OCI-LY7 (cell line): ENCODE data around the gene GUCA1C. TPM values are rescaled to one million over a fixed set of nuclear protein-coding genes. Genes with fewer than 3 reads are reported as not detected.

Experiments used
- BruUV-seq: library from RNA; stranded (reverse); fragments of 400-500 nt; replicated peaks from 2 replicates; lab custom pipeline; 2021; lab: Mats Ljungman, UMichigan
- CTCF ChIA-PET: fragments of 300-600 bp; sonication (Branson Sonifier 250); formaldehyde crosslinking; loops from one replicate; lab custom pipeline; 2022; ENCODE audit warnings: antibody characterized with exemption; ENCODE audit not compliant: unreplicated experiment; lab: Charles Lee
- POLR2A ChIA-PET: fragments of 300-600 bp; sonication (Branson Sonifier 250); formaldehyde crosslinking; loops from one replicate; lab custom pipeline; 2022; ENCODE audit warnings: antibody characterized with exemption; lab: Charles Lee
- DNase-seq: peaks from one replicate; pipeline ENCODE4 v3.0.0-alpha.2; 2015; ENCODE audit warnings: low spot score
- H2AFZ ChIP-seq: fragments of 200-600 bp; sonication (generic), shearing (Covaris generic); 2 replicates; pipeline ENCODE4 v1.6.1; 2014; ENCODE audit warnings: mild to moderate bottlenecking, antibody characterized with exemption, low read length, moderate library complexity
- H3K27ac ChIP-seq: fragments of 200-600 bp; sonication (generic); 2 replicates; pipeline ENCODE4 v1.5.1; 2014; ENCODE audit warnings: mixed run types, low read depth, mild to moderate bottlenecking, moderate library complexity, low read length, inconsistent platforms; ENCODE audit not compliant: poor library complexity, severe bottlenecking
- H3K36me3 ChIP-seq: fragments of 200-600 bp; sonication (generic); 2 replicates; pipeline ENCODE4 v1.6.1; 2014; ENCODE audit warnings: mild to moderate bottlenecking, antibody characterized with exemption, low read length, moderate library complexity, mixed read lengths; ENCODE audit not compliant: insufficient read depth
- H3K4me1 ChIP-seq: fragments of 200-600 bp; sonication (generic); 2 replicates; pipeline ENCODE4 v1.5.1; 2014; ENCODE audit warnings: mild to moderate bottlenecking, low read length; ENCODE audit not compliant: insufficient read depth, poor library complexity, severe bottlenecking
- H3K4me2 ChIP-seq: fragments of 200-600 bp; sonication (generic); 2 replicates; pipeline ENCODE4 v1.6.1; 2014; ENCODE audit warnings: mild to moderate bottlenecking, low read length
- H3K4me3 ChIP-seq: fragments of 200-600 bp; sonication (generic); 2 replicates; pipeline ENCODE4 v1.5.1; 2014; ENCODE audit warnings: mild to moderate bottlenecking, low read depth, low read length; ENCODE audit not compliant: poor library complexity, severe bottlenecking
- H3K79me2 ChIP-seq: fragments of 200-600 bp; sonication (generic); 2 replicates; pipeline ENCODE4 v1.6.1; 2016; ENCODE audit warnings: low read depth, mild to moderate bottlenecking, low read length, moderate library complexity, mixed read lengths; ENCODE audit not compliant: insufficient read depth
- H3K9me2 ChIP-seq: fragments of 200-600 bp; sonication (generic); 2 replicates; pipeline ENCODE4 v1.6.1; 2016; ENCODE audit warnings: mild to moderate bottlenecking, low read length, mixed read lengths; ENCODE audit not compliant: insufficient read depth
- H3K9me3 ChIP-seq: fragments of 200-600 bp; sonication (generic); 2 replicates; pipeline ENCODE4 v1.6.1; 2014; ENCODE audit warnings: mild to moderate bottlenecking, mixed run types, low read length, mixed read lengths
- H4K20me1 ChIP-seq: fragments of 200-600 bp; sonication (generic); 2 replicates; pipeline ENCODE4 v1.6.1; 2014; ENCODE audit warnings: mild to moderate bottlenecking, antibody characterized with exemption, low read length, moderate library complexity, mixed read lengths; ENCODE audit not compliant: insufficient read depth
- EZH2phosphoT487 ChIP-seq: fragments of 200-600 bp; sonication (generic); IDR thresholded peaks from 2 replicates; pipeline ENCODE4 v1.6.1; 2018; ENCODE audit warnings: low read depth, borderline replicate concordance, mild to moderate bottlenecking, mixed run types, antibody characterized with exemption, low read length, moderate library complexity, mixed read lengths
- intact Hi-C: fragments of 100-400 bp; cut with micrococcal nuclease; formaldehyde crosslinking; loops from one replicate; pipeline ENCODE4 v1.10.0; 2022; ENCODE audit not compliant: unreplicated experiment
- total RNA-seq, 2 experiments: library from RNA; depleted of rRNA in 1 of 2; stranded (reverse); fragments of >200 nt in 1 of 2; shearing (Covaris generic) in 1 of 2; gene quantifications; 2 replicates each; pipeline ENCODE4 v1.2.3, GENCODE V29; 2014 to 2022
- TF ChIP-seq, protein P1 (sequence below): fragments of 200-600 bp; sonication (generic); conservative IDR thresholded peaks from 2 replicates; pipeline ENCODE4 v1.5.1; 2014; ENCODE audit warnings: mild to moderate bottlenecking, antibody characterized with exemption, low read length, moderate library complexity, mixed read lengths

GUCA1C gene
- total RNA-seq, 2 experiments from 2014 or later = not detected

DNA sequence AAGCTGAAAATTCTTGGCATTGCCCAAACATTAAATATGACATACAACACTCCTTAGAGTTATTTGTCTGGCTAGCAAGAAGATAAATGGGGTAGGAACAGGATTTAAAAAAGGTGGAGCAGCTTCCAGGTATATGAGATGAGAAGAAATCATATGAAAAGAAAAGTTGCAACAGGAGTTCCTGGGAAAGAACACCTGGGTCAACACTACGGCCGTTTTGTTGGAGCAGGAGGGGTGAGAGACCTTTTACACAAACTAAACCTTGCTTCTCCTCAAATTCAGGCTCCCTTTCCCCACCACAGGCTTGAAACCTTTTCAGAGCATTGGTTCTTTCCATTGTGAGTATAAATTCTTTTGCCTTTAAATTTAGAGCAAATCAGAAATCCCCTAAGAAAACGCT lies 18.8 kb upstream of the GUCA1C start:
- CTCF ChIA-PET = no interaction called here
- Histone ChIP-seq H3K79me2 (no peaks in the 10 kb centered on the region), H3K9me2 (no peaks in the 10 kb centered on the region), H3K4me3 (no peak overlapping the region), H3K36me3 (no peaks in the 10 kb centered on the region), H3K27ac (no peak overlapping the region), H2AFZ (no peak overlapping the region), H3K4me1 (no peaks in the 10 kb centered on the region), H4K20me1 (no peaks in the 10 kb centered on the region), H3K9me3 (no peaks in the 10 kb centered on the region), H3K4me2 (no peak overlapping the region)
- BruUV-seq = no TSS peak
- intact Hi-C loops = no loop called here
- TF ChIP-seq, protein P1, sequence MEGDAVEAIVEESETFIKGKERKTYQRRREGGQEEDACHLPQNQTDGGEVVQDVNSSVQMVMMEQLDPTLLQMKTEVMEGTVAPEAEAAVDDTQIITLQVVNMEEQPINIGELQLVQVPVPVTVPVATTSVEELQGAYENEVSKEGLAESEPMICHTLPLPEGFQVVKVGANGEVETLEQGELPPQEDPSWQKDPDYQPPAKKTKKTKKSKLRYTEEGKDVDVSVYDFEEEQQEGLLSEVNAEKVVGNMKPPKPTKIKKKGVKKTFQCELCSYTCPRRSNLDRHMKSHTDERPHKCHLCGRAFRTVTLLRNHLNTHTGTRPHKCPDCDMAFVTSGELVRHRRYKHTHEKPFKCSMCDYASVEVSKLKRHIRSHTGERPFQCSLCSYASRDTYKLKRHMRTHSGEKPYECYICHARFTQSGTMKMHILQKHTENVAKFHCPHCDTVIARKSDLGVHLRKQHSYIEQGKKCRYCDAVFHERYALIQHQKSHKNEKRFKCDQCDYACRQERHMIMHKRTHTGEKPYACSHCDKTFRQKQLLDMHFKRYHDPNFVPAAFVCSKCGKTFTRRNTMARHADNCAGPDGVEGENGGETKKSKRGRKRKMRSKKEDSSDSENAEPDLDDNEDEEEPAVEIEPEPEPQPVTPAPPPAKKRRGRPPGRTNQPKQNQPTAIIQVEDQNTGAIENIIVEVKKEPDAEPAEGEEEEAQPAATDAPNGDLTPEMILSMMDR = no peak
- TF ChIP-seq EZH2phosphoT487 = no peak
- POLR2A ChIA-PET = no interaction called here
- no peak for DNase-seq

DNA sequence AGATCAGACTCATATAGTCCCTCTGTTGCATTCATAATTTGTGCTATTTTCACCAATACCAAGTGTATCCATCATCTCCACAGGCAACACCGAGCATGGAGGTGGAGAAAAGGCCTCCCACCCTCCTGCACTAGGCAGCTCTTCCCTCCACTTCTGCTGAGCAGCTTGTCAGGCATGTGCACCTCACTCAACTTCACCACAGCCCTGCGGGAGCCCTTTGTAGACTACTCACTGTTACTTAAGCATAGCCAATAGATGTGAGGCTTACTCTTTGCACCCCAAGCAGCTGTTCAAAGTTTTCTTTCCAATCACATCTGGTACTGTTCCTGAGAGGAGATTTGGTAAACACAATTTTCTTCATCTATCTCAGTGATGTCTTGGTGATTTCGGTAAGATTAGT lies 16.9 kb upstream of the GUCA1C start:
- H4K20me1 ChIP-seq = no peaks in the 10 kb centered on the region
- DNase-seq = no peak
- no peak overlapping the region for H3K4me3 ChIP-seq
- no peaks in the 10 kb centered on the region; the same call in 1 of the 2 replicates for H3K9me2 ChIP-seq
- POLR2A ChIA-PET = interaction anchor here (1.3 kb wide), 1 partner anchor 17 kb away, joined by 3 read pairs; the partner anchor contains the start of gene GUCA1C
- CTCF ChIA-PET = no interaction called here
- no peaks in the 10 kb centered on the region for H3K9me3 ChIP-seq
- H3K79me2 ChIP-seq = no peaks in the 10 kb centered on the region
- intact Hi-C loops = no loop called here
- TF ChIP-seq EZH2phosphoT487 = no peak
- TF ChIP-seq, protein P1 = no peak
- no peak overlapping the region for H3K27ac ChIP-seq
- no peaks in the 10 kb centered on the region for H3K4me1 ChIP-seq
- H3K4me2 ChIP-seq = no peak overlapping the region
- H2AFZ ChIP-seq = no peak overlapping the region
- BruUV-seq = no TSS peak
- no peaks in the 10 kb centered on the region for H3K36me3 ChIP-seq

DNA sequence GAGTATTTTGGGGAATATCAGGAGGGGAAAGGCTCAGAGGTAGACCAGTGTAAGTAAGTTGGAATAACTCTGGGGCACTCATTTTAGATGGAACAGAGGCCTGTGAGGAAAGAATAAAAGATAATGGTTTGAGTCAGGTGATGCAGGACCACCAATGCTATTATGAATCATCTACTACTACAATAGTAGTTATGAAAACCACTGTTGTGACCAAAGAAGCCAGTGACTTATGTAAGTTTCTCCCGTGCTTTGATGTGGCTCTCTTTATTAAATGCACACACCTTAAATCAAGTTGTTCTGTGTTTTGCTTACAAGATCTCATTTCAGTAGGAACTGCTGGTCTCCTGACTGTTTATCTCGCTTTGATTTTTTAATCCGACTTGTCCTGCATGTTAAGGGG lies 13.1 kb upstream of the GUCA1C start:
- no TSS peak for BruUV-seq
- no peaks in the 10 kb centered on the region for H4K20me1 ChIP-seq
- H3K4me1 ChIP-seq = no peaks in the 10 kb centered on the region
- no peaks in the 10 kb centered on the region for H3K79me2 ChIP-seq
- H3K36me3 ChIP-seq = no peaks in the 10 kb centered on the region
- CTCF ChIA-PET = no interaction called here
- no peak overlapping the region for H3K4me2 ChIP-seq
- TF ChIP-seq, protein P1 = no peak
- TF ChIP-seq EZH2phosphoT487 = no peak
- no peaks in the 10 kb centered on the region; the same call in 1 of the 2 replicates for H3K9me2 ChIP-seq
- intact Hi-C loops = no loop called here
- POLR2A ChIA-PET = no interaction called here
- no peak overlapping the region for H3K4me3 ChIP-seq
- DNase-seq = no peak
- no peak overlapping the region for H2AFZ ChIP-seq
- no peak overlapping the region for H3K27ac ChIP-seq
- H3K9me3 ChIP-seq = no peaks in the 10 kb centered on the region
